Stomach smooth muscle (tissue), 2 donors: ENCODE data around the gene CDKL4.

Source experiments
- H3K27ac ChIP-seq: one replicate; pipeline ENCODE4 v1.7.0; 2013; ENCODE audit warnings: mild to moderate bottlenecking, low read length, inconsistent platforms
- H3K27me3 ChIP-seq, 2 donors: one replicate each; pipeline ENCODE4 v1.7.0; 2013; ENCODE audit warnings: low read length in 2 of 2; ENCODE audit not compliant: insufficient read depth in 2 of 2, control insufficient read depth in 1 of 2
- H3K36me3 ChIP-seq, 2 donors: one replicate each; pipeline ENCODE4 v1.7.0; 2013; ENCODE audit warnings: low read length in 2 of 2; ENCODE audit not compliant: control insufficient read depth in 2 of 2, insufficient read depth in 2 of 2
- H3K4me1 ChIP-seq: one replicate; pipeline ENCODE4 v1.7.0; 2013; ENCODE audit warnings: low read length; ENCODE audit not compliant: control insufficient read depth, insufficient read depth
- H3K4me3 ChIP-seq, 2 donors: one replicate each; pipeline ENCODE4 v1.7.0; 2013; ENCODE audit warnings: low read length in 2 of 2
- H3K9ac ChIP-seq, 2 donors: one replicate each; pipeline ENCODE4 v1.7.0; 2013; ENCODE audit warnings: low read length in 2 of 2, mild to moderate bottlenecking in 1 of 2
- H3K9me3 ChIP-seq, 2 donors: one replicate each; pipeline ENCODE4 v1.7.0; 2013; ENCODE audit warnings: low read length in 2 of 2; ENCODE audit not compliant: control insufficient read depth in 2 of 2
- donor health status: healthy.
- donor health status: Pancreatic carcinoma.

The CDKL4 gene

GRCh38 chr2:39232141-39232540 is 11.6 kb downstream of the CDKL4 start:
- Histone ChIP-seq H3K27ac (no peak overlapping the region), H3K27me3 (no peaks in the 10 kb centered on the region), H3K9ac (no peak overlapping the region), H3K9me3 (no peaks in the 10 kb centered on the region), H3K36me3 (no peaks in the 10 kb centered on the region), H3K4me1 (peaks cover 3% of the 10 kb centered on the region), H3K4me3 (no peak overlapping the region)

- H3K4me3 ChIP-seq, result peak overlapping the region; percentile 51 to 59
- H3K27me3 ChIP-seq, result no peaks in the 10 kb centered on the region
- H3K9me3 ChIP-seq, result no peaks in the 10 kb centered on the region
- H3K4me1 ChIP-seq, result peaks cover 3% of the 10 kb centered on the region
- H3K27ac ChIP-seq, result no peak overlapping the region
- H3K36me3 ChIP-seq, result no peaks in the 10 kb centered on the region
- H3K9ac ChIP-seq, result peak overlapping the region in 1 of 2 donors; percentile 57
These were observed 15.2 kb downstream of the CDKL4 start for GRCh38 chr2:39228413-39229209.

DNA sequence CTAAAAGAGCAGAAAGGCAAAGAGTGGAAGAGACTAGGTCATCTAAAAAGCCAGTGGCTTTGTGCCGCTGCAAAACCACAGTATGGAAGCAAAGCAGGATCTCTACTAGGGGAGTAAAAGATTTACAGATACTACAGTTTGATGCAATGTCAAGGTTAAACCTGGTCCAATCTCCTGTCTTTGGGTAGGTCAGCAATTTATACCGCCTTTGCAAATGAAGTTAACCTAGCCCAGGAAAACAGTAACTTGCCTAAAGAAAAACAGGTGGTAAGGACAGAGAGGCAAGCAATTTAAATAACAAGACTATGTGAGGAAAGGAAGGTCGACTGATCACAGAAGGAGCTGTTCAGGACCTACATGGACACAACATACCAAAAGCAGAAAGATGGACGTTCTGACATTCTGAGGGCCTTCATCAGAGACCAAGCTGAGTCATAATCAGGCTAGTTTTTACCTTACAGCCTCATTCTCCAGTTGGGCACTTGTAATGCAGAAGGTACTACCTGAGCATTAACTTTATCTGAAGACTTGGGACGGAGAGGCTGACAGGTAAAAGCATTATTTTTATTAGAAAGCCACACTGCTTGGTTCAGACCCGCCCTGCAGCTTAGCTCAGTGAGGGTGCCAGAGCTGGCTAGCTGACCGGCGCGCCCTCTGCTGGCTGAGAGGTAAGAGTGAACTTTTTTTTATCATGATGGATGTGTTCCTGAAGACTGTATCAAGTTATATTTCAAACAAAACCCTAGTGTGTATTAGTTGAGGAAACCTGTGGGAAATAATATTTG is 15.9 kb downstream of the CDKL4 start:
- peak overlapping the region; percentile 51 to 59 for H3K4me3 ChIP-seq
- peak overlapping the region in 1 of 2 donors; percentile 57 for H3K9ac ChIP-seq
- H3K27me3 ChIP-seq, result no peaks in the 10 kb centered on the region
- no peaks in the 10 kb centered on the region for H3K36me3 ChIP-seq
- peaks cover 3% of the 10 kb centered on the region for H3K4me1 ChIP-seq
- no peaks in the 10 kb centered on the region for H3K9me3 ChIP-seq
- H3K27ac ChIP-seq, result no peak overlapping the region

- no peak overlapping the region for H3K27ac ChIP-seq
- no peaks in the 10 kb centered on the region for H3K9me3 ChIP-seq
- no peaks in the 10 kb centered on the region for H3K36me3 ChIP-seq
These were observed 18.2 kb downstream of the CDKL4 start for GRCh38 chr2:39225567-39225966.

DNA sequence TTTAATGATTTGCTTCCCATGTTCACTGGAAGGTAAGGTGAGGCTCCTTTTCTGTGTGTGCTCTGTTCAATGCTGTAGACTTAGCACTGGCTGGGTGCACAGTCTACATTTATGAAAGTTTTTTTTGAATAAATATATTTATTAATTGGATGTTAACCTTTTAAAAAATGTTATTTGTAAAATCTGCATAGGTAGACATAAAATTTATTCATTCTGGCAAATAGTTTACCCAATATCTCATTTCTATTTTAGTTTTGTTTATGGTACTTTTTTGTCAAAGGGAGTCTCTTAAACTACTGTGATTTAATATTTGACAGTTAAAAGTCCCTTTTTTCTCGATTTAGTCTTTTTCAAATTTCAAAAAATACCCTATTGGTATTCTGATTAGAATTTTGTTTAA is 19.9 kb downstream of the CDKL4 start:
- Histone ChIP-seq H3K4me1 (peaks cover 3% of the 10 kb centered on the region), H3K27ac (no peak overlapping the region), H3K27me3 (no peaks in the 10 kb centered on the region), H3K36me3 (no peaks in the 10 kb centered on the region), H3K4me3 (no peak overlapping the region), H3K9me3 (no peaks in the 10 kb centered on the region), H3K9ac (no peak overlapping the region)

More at GRCh38 chr2:39225567-39225966, 18.2 kb downstream of the CDKL4 start:
- H3K9ac ChIP-seq, result no peak overlapping the region
- no peak overlapping the region for H3K4me3 ChIP-seq
- H3K27me3 ChIP-seq, result no peaks in the 10 kb centered on the region
- peaks cover 3% of the 10 kb centered on the region for H3K4me1 ChIP-seq

GRCh38 chr2:39221459-39221858 is 22.3 kb downstream of the CDKL4 start:
- Histone ChIP-seq H3K36me3 (no peaks in the 10 kb centered on the region), H3K9me3 (no peaks in the 10 kb centered on the region), H3K9ac (no peak overlapping the region), H3K27me3 (no peaks in the 10 kb centered on the region), H3K27ac (no peak overlapping the region), H3K4me1 (no peaks in the 10 kb centered on the region), H3K4me3 (no peak overlapping the region)

DNA sequence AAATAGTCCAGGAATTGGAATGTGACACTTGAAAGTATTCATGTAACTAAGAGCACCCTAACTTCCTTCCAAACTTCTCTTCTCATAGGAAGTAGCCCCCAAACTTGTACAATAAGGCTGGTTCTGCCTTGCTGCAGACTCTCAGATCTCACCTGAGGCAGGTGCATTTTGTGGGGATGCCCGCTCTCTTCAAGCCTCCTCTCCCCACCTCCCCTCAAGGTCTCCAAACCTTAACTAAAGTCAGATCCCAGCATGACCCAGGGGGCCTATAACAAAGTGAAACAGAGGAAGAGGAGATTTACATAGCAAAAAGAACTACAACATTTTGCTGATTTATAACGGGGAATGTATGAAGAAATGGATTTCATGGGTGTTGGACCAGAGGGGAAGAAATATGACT is 23.6 kb downstream of the CDKL4 start:
- Histone ChIP-seq H3K4me1 (no peaks in the 10 kb centered on the region), H3K9ac (no peak overlapping the region), H3K36me3 (no peaks in the 10 kb centered on the region), H3K27me3 (no peaks in the 10 kb centered on the region), H3K9me3 (no peaks in the 10 kb centered on the region), H3K27ac (no peak overlapping the region), H3K4me3 (no peak overlapping the region)

DNA sequence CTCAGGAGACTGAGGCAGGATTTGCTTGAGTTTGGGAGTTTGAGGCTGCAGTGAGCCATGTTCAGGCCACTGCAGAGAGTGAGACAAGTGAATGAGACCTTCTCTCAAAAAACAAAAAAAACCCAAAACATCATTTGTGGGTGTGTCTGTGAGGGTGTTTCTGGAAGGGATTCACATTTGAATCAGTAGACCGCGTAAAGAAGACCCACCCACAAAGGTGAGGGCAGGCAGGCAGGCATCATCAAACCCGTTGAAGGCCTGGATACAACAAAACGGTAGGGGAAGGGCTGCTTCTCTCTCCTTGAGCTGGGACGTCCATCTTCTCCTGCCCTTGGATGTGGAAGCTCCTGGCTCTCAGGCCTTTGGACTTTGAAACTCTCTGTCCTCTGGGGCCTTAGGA is 25.4 kb downstream of the CDKL4 start:
- Histone ChIP-seq H3K27ac (no peak overlapping the region), H3K9ac (no peak overlapping the region), H3K4me3 (no peak overlapping the region), H3K36me3 (no peaks in the 10 kb centered on the region), H3K27me3 (no peaks in the 10 kb centered on the region), H3K9me3 (no peaks in the 10 kb centered on the region), H3K4me1 (no peaks in the 10 kb centered on the region)

GRCh38 chr2:39217192-39217550 is 26.6 kb downstream of the CDKL4 start:
- no peaks in the 10 kb centered on the region for H3K36me3 ChIP-seq
- H3K9me3 ChIP-seq, result no peaks in the 10 kb centered on the region
- H3K27ac ChIP-seq, result no peak overlapping the region
- no peaks in the 10 kb centered on the region for H3K4me1 ChIP-seq
- H3K4me3 ChIP-seq, result no peak overlapping the region
- H3K27me3 ChIP-seq, result no peaks in the 10 kb centered on the region
- H3K9ac ChIP-seq, result no peak overlapping the region

DNA sequence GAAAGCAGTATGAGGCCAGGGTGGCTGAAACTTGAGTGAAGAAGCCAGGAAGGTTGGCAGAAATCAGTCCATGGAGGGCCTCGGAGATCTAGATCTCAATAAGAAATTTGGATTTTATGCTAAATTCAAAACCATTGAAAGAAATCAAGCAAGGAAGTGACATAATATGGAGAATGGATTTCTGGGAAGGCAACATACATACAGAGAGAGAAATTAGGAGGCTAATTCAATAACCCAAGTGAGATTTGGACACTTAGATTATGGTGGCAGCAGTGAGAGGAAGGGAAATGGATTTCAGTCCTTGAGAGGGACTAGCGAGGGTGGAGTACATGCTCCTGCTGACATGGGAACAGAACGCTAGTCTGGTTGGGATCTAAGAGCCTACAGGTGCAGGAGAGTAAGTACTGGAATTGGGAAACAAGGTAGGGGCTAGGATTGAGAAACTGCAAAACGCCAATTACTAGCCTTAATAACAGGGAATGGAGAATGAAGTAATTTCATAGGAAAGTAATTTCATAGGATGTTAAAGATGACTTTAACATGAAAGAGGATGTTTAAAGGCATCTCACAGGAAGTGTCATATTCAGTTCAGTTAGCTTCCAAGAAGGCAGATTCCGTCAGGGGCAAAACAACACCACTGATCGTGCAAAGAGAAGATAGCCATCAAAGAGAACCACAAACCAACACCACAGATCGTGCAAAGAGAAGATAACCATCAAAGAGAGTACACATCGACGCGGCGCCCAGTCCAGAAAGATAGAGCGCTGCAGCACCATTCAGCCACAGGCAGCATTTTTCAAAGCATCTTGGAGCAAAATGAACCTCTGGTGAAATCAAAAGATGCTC is 27.2 kb downstream of the CDKL4 start:
- Histone ChIP-seq H3K27me3 (no peaks in the 10 kb centered on the region), H3K4me1 (no peaks in the 10 kb centered on the region), H3K27ac (no peak overlapping the region), H3K9me3 (no peaks in the 10 kb centered on the region), H3K4me3 (no peak overlapping the region), H3K36me3 (no peaks in the 10 kb centered on the region), H3K9ac (no peak overlapping the region)
